NOMO-1 (cell line): ENCODE measurements around the gene PALMD.

ENCODE experiments used
- DNase-seq, 2 experiments: peaks; one replicate each; lab custom pipeline; 2025; ENCODE audit not compliant: unreplicated experiment in 2 of 2; lab: John Stamatoyannopoulos, UW

PALMD gene

DNA sequence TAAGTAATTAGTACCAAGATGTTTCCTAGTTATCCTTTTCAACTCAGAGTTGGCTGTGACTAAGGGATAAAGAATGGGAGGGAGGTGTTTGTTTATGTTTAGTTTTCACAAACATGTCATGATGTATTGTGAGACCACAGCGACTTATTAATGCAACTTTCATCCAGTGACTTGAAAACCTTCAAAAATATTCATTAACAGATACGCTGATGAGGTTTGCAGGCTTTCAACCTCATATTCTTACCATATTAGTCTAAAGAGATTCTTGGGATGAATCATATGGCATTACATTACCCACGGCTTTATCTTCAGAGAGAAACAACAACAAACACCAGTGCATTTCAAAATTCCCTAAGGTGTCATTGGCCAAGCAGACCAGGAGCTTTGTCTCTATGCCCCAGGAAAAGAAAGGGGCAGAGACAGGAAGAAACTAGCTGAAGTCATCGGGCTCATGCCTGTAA, 36.4 kb downstream of the PALMD start:
- DNase-seq, result no peak

DNA sequence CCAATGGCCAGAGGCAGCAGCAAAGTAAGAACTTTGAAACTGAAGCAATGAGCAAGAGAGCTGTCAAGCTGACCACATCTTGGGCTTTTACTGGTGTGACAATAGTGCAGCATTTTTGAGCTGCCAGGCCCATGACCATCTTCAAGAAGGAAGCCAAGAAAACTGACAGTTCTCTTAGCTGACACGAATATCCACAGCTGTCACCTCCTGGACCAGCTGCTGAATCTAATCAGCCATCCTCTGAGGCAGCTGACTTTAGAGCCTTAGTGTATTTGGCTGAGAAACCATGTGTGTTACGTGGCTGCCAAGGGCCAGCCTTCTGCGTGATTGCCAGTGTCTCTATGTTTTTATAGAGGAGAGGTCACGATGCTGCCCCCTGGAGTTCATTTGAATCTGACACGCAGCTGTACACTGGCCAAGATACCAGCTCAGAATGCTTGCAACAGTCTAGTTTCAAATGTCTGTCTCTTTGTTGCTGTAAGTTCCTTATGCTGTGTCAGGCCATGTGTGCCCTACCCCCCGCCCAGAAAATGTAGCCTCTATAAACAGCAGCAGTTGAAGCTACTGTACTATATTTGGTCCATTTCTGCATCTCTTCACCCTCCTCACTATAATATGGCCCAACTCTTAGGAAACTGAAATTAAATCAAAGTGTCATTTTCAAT, 39.7 kb downstream of the PALMD start:
- peak; percentile 20 to 52 for DNase-seq

DNA sequence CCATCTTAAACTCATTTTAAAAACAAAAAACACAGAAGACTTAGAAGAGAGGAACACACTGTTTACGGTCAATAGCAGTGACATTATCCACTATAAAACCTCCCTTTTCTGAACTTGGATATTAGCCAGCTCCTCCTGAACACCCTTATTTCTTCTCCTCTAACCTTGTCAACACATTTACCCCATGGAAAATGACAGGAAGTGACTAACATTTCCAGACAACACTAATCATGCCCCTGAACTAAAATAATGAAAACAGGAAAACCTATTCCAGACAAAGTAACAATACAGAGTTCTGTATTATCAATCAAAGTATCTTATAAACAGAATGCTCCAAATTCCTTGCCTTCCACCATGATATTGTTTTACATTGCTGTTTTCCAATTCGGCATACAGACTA, 45.3 kb downstream of the PALMD start:
- DNase-seq, result no peak

DNA sequence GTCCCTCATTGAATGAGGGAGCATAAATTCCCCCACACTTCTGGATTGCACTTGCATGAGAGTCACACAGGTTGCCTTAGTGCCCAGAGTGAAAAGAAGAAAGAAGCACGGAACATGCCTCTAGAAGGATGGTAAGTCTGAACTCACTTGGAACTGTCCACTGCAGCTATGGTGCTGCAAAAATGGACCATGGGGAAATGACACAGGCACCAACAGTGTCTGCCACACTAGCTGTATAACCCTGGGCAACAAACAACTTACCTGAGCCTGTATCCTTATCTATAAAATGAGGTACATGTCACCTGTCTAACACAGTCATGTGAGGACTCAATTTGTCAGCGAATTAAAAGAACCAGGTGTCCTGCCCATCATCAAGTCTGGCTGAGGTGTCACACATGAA, 50.7 kb downstream of the PALMD start:
- no peak for DNase-seq

DNA sequence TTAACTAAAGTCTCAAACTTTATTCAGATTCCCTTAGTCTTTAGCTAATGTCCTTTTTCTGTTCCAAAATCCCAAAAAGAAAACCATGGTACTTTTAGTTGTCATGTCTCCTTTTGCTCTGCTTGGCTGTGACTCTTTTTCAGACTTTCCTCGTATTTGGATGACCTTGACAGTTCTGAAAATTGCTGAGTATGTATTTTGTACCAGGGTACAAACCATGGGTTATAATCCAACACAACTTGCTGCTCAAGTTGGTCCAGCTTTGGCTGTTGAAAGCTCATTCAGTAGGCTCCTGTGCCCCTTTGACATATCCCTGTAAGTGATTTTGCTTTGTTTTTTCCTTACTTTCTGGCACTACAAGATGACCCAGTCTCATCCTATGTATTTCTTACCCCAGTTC, 51.7 kb downstream of the PALMD start:
- DNase-seq, result no peak

DNA sequence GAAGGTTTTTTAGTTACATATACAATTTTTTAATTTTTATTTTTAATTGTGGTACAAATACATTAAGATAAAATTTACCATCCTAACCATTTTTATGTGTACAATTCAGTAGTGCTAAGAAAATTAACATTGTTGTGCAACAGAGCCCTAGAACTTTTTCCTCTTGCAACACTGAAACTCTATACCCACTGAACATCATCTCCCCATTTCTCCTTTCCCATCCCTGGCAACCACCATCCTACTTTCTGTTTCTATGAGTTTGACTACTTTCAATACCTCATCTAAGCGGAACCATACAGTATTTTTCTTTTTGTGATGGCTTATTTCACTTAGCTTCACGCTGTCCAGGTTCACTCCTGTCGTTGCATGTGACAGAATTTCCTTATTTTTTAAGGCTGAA, 54.1 kb downstream of the PALMD start:
- peak; percentile 83 to 88 for DNase-seq

DNA sequence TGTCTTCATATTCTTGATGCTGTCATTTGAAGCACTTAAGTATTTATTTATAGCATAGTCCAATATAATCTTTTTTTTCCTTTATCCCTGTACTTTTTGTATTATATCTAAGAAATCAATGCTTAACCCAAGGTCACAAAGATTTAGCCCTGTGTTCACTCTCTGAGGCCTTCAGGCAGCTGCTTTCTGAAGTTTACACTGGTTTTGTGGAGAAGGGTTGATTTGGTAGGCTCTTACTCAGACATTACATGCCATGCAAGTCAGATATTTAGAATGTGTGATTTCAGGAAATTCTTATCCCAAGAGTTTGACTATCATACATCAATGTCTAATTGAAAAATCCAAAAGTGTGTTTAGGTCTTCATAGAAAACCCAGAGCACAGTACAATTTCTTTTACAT, 56.3 kb downstream of the PALMD start:
- no peak for DNase-seq

DNA sequence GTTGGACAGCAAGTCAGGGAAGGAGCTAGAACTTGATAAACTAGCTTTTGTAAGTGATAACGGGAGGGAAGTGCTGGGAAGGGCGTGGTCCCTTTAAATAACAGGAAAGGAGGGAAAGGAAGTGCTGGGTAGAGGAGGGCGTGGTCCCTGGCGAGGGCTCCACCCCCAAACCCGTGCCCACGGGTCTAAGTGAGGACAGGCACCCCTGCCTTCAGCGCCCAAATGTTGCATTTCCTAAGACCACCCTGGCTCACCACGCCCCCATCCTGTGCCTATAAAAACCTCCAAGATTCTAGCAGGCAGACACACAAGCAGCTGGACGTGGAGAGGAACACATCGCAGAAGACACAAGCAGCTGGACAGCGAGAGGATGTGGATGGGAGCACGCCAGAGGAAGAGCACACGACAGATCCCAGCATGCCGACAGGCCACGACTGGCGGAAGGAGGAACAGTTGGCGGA, 58.5 kb downstream of the PALMD start:
- DNase-seq, result no peak

DNA sequence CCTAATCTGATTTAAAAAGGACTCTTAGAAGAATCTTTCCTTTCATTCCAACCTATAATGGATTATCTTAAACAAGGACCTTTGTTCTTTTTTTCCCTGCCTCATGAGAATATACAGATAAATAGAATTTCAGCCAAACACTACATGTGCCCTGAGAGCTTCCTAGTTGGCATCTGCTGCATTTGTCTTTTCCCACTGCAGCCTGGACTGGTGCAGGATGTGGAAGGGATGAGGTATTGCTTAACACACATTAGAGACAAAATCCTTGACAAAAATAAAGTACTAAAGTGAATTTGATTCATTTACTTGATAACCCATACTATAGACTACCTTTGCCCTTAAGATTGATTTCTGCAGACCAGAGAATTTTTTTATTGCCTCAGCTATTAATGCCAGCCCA, 59.5 kb downstream of the PALMD start:
- no peak for DNase-seq

DNA sequence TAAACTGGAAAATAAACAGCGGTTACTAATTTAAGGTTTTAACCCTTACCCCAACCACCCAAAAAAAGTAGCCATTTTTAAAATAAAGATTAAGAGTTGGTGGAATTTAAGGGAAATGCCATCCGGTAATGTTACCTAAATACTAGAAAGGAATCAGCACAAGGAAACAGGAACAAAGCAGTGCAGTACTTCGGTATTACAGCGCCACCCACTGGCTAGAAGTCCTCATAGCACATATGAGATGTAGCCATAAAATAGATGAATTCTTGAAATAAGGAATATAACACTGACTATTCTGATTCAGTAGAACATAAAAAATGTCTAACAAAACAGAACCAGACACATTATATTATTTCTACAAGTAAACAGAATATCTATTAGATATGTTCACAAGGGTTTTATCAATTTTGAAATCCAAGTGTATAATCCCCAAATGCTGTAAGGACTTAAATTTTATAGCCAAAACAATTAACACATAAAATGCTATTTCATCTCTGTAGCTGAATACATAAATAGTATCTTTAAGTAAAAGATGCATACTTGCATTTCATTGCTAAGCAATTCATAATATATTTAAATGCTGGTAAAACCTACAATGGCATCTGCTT, 61.7 kb downstream of the PALMD start:
- DNase-seq, result peak; percentile 31 to 67

DNA sequence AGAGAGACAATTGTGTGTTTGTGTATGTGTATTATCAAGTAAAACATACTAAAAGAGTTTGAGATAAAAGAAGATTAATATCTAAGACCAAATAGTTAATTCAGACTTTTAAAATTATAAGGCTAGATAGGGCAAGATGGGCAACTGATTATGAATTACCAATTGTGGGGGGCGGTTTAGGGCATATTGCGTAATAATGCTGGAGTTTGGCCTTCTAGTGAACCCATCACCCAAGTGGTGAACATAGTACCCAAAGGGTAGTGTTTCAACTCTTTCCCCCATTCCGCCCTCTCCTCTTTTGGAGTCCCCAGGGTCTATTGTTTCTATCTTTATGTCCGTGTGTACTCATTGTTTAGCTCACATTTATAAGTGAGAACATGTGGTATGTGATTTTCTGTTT, 65.1 kb downstream of the PALMD start:
- DNase-seq, result no peak

DNA sequence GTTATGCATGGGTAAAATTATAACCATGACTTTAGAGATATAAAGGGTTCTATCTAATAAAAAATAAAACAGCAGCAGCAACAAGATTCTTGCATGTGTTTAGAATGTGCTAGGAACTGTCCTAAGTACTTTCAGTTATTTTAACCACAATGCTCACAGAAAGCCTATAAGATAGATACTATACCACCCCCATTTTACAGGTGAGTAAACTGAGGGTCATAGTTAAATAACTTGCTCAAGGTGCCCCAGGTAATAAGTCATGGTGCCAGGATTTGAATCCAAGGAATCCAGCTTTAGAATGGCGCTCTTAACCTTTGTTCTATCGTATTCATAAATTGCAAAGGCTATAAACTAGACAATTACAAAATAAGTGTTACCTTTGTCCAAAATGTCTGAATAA, 67.1 kb downstream of the PALMD start:
- DNase-seq, result no peak

DNA sequence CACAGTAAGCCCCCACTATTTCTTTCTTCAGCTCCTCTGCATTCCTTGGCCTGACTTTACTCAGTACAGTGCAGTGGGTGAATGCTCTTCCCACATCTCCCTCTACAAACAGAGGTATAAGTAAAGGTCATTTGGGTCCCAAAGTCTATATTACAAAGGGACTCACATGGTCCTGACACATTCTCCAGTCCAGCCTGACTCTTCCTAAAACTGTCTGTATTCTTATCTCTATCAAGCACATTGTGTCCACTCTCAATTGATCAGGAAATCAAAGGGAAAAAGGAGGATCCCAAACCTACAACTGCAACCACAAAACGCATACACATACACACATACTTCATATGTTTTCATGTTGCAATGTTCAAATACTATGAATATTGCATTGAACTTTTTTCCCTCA, 71.1 kb downstream of the PALMD start:
- no peak for DNase-seq

DNA sequence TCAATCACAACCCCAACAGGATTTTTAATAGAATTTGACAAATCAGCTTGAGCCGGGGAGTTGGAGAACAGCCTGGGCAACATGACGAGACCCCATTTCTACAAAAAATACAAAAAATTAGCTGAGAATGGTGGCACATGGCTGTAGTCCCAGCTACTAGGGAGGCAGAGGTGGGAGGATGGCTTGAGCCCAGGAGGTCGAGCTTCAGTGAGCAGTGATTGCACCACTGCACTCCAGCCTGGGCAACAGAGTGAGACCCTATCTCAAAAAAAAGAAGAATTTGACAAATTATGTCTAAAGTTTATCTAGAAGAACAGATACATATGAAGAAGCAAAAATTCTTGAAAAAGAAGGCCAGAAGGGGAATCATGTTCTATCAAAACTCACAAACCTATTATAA, 77.3 kb downstream of the PALMD start:
- DNase-seq, result no peak

DNA sequence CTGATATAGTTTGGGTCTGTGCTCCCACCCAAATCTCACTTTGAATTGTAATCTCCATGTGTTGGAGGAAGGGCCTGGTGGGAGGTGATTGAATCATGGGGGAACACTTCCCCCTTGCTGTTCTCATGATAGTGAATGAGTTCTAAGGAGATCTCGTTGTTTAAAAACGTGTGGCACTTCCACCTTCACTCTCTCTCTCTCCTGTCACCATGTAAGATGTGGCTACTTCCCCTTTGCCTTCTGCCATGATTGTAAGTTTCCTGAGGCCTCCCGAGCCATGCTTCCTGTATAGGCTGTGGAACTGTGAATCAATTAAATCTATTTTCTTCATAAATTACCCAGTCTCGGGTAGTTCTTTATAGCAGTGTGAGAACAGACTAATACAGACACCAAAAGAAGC, 80.1 kb downstream of the PALMD start:
- DNase-seq, result peak in 1 of 2 experiments; percentile 22

DNA sequence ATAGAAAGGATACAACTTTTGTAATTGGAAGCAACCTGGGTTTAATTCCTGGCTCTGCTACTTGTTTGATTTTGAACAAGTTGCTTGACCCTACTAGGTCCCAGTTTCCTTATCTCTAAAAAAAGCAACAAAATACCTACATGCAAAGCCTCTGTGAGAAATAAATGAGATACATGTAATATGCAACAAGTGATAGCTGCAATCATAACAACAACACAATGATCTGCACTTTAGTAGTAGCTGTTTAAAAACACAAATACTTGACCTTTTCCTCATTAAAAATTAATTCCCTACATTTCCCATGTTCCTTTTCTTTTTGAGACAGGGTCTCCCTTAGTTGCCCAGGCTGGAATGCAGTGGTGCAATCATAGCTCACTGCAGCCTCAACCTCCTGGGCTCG, 80.5 kb downstream of the PALMD start:
- DNase-seq, result no peak

DNA sequence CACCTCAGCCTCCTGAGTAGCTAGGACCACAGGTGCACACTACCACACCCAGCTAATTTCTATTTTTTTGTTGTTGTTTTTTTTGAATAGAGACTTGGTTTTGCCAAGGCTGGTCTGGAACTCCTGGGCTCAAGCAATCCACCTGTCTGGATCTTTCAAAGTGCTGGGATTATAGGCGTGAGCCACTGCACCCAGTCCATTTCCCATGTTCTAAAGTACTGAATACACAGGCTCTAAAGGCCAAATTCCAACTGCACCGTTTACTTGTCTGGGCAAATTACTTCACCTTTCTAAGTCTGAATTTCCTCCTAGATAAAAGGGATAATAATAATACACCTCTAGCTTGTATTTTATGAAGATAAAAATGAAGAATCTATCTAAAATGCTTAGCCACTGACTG, 80.9 kb downstream of the PALMD start:
- DNase-seq, result no peak

DNA sequence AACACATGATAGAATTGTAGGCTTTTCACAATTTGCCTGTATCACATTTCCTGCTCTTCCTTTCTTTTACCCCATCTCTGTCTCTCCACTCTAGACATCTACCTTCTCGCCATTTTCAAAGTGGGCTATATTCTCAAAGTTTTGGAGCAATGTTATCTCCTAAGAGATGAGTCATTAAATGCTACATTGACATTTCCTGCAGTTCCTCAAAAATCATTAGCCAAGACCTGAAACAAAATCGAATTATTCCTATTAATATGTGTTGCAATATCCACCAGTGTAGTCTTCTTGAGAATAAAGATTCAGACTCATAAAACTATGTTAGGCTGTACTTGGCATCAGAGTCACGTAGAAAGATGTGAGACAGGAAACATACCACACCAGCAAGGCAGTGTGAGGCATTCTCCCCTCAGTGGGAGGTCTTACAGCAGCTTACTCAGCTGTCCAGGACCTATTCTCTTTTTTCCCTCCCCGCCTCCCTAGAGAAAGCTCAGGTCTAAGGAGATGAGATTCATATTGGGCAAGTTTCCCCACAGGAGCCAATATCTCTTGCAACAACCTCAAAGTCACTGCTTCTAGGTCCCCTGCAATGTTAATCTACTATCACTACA, 81.8 kb downstream of the PALMD start:
- no peak for DNase-seq

DNA sequence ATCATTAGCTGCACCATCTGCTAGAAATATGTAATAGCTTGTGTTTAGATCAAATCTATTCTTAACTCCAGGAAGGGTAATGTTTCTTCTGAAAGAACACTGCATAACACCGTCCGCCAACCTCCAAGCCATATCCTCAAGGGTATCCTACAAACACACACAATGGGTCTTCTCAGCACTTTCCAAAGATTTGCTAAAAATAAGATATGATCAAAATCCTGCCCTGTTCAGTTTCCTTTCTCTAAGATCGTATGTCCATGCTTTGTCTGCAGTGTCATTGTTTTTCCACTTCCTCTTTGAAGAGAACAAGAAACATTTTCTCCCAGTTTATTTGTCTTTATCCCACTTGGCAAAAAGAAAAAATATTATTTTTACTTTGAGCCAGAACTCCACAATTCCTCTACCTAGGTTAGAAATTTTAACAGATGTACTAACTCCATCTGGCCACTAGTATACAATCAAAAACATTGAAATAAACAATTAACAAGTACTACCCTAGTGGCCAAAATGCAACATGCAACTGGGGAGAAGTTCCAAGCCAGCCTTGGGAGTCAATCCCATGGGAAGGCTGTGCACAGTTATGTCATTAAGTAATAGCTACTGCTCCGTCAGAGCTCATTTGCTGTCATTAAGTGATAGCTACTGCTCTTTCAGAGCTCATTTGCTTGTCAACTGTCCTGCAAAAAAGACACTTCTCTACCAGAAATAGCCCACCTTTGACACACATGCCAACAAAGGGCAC, 82.8 kb downstream of the PALMD start:
- no peak for DNase-seq

DNA sequence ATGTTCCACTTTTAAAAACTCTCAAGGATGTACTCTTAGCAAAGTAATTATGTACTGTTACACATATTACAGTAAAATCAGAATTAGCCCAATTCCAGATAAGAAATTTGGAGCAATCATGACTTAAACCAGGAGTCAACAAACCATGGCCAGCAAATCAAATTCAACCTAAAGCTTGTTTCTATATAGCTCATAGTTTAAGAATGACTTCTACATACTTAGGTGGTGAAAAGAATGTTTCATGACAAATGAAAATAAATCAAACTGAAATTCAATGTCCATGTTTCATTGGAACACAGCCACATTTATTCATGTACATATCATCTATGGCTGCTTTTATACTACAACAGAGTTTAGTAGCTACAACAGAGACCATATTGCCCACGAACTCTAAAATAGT, 85.5 kb downstream of the PALMD start:
- no peak for DNase-seq

DNA sequence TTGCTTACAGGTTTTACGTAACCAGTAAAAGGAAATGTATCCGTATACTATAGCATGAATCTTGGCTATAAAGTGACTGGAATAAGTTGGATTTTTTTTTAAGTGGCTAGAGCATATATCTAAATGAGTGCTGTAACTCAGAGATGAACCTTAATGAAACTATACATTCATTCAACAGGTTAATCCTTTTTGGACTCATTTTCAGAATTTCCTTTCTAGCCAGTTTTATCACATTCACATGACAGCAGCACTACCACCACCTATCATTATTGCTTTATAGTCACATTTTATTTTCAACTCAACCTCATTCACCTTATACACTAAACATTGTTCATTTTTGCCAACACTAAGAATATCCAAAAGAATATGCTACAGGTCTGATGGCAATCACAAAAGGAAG, 89.9 kb downstream of the PALMD start:
- DNase-seq, result no peak

DNA sequence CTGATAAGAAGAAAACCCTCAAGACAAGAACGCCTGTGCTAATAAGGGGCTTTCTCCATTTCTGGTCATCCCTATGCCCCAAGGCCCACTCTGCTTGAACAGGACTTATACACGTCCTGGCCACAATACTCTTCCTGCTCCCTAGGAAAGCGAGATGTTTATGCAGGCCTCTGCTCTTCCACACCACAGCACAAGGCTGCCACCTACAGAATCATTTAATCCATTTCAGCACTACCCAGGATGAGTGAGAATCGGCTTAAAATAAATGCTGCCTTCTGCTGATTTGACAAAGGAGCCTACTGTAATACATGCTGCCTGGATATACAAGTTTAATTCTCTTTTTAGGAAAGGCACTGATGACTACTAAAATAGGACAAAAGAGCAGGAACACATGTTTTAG, 91.1 kb downstream of the PALMD start:
- no peak for DNase-seq
